Heart left ventricle (tissue), 16 donors: Measurements from ENCODE around the gene BST2. TPM values are rescaled to one million over a fixed set of nuclear protein-coding genes. Genes with fewer than 3 reads are reported as not detected.

Source experiments
- ATAC-seq, 4 donors: fragments of 200-7000 bp; cut with Tn5 transposase; one replicate each; pipeline ENCODE4 v1.9.1; 2020 to 2022; ENCODE audit warnings: moderate library complexity in 4 of 4, mild to moderate bottlenecking in 3 of 4, moderate number of reproducible peaks in 1 of 4
- DNase-seq, 5 donors: peaks; one replicate each; pipeline ENCODE4 v3.0.0-alpha.2; 2020
- H3K27ac ChIP-seq, 12 donors: fragments of 200-600 bp; sonication (generic) in 4 of 12; one replicate each; pipeline versions ENCODE4 v1.5.0 to v1.8.0; 2016 to 2022; ENCODE audit warnings: mild to moderate bottlenecking in 2 of 12
- H3K27me3 ChIP-seq, 9 donors: fragments of 200-600 bp; sonication (generic) in 2 of 9; one replicate each; pipeline versions ENCODE4 v1.5.1 to v1.8.0; 2016 to 2022; ENCODE audit warnings: mild to moderate bottlenecking in 3 of 9
- H3K36me3 ChIP-seq, 9 donors: fragments of 200-600 bp; sonication (generic) in 2 of 9; one replicate each; pipeline versions ENCODE4 v1.5.0 to v1.8.0; 2018 to 2022; ENCODE audit warnings: mild to moderate bottlenecking in 2 of 9
- H3K4me1 ChIP-seq, 12 donors: fragments of 200-600 bp; sonication (generic) in 4 of 12; one replicate each; pipeline versions ENCODE4 v1.5.0 to v1.8.0; 2016 to 2022; ENCODE audit warnings: mild to moderate bottlenecking in 3 of 12
- H3K4me3 ChIP-seq, 12 donors: fragments of 200-600 bp; sonication (generic) in 4 of 12; one replicate each; pipeline versions ENCODE4 v1.5.0 to v1.8.0; 2017 to 2022; ENCODE audit warnings: mild to moderate bottlenecking in 9 of 12, moderate library complexity in 4 of 12
- H3K9me3 ChIP-seq, 12 donors: fragments of 200-600 bp; sonication (generic) in 4 of 12; one replicate each; pipeline versions ENCODE4 v1.5.0 to v1.8.0; 2016 to 2022; ENCODE audit warnings: mild to moderate bottlenecking in 1 of 12
- CTCF ChIP-seq, 12 donors: fragments of 200-600 bp; sonication (generic) in 4 of 12; IDR thresholded peaks; one replicate each; pipeline versions ENCODE4 v1.5.0 to v1.8.0; 2018 to 2022; ENCODE audit warnings: antibody characterized with exemption in 12 of 12, mild to moderate bottlenecking in 5 of 12
- POLR2A ChIP-seq, 2 donors: fragments of 450-650 bp; IDR thresholded peaks; one replicate each; pipeline ENCODE4 v1.6.1; 2017; ENCODE audit warnings: antibody characterized with exemption in 2 of 2, mild to moderate bottlenecking in 2 of 2, moderate library complexity in 2 of 2
- WGBS, 4 donors: extraction: QIAGEN DNeasy Blood & Tissue Kit in 2 of 4; methylation state at CpG; one replicate each; pipeline versions ENCODE4 v1.1.5 to v1.1.7; 2013 to 2018; 5-methylcytosine and 5-hydroxymethylcytosine counted together
- intact Hi-C, 10 donors: fragments of 100-400 bp; cut with DNase I; formaldehyde crosslinking; loops; one replicate each; pipeline versions ENCODE4 v1.11.1 to v1.14.2; 2022
- polyA plus RNA-seq, 2 donors: library from polyadenylated mRNA; stranded (reverse); fragments of 200-250 nt; gene quantifications; one replicate each; pipeline ENCODE4 v1.2.3, GENCODE V29; 2013
- total RNA-seq, 9 donors: library from RNA; depleted of rRNA in 2 of 9; stranded (reverse); fragments of >200 nt in 2 of 9; fragmentation: NEBNext Ultra II Directional in 3 of 9; extraction: Animal tissue kit (Norgen Biotek cat#: 25700) in 3 of 9; gene quantifications; one replicate each; pipeline versions ENCODE4 v1.1.0 to v1.2.4, GENCODE V29; 2016 to 2023
- donor health status: ischemic (EF 13 %, LVEDD 7.1; RV severe dilation, severe dysfunction).
- donor health status: healthy with polysubstance abuse.
- donor health status: DM: no; HTN: yes; CAD: no.
- donor health status: DM: no; HTN: no; CAD: no.
- donor health status: ischemic (EF 25% LVEDD 6.9; RV normal size, moderate dysfunction).
- donor health status: ischemic (EF 25% LVEDD 5.7; RV mildly dilated, moderate dysfunction).
- donor health status: healthy.
- donor health status: DM: yes; HTN: yes; CAD: no.
- donor health status: ischemic (EF 35%, LVEDD 5.7; RV mildly dilated, moderate dysfunction).
- donor health status: nonischemic (EF 11% LVEDD 7.7; RV severe dilation, severe dysfunction).
- donor health status: DM: yes; HTN: yes; CAD: no.
- donor health status: PGD.
- donor health status: ischemic (EF 29% LVEDD 5.4; RV normal size, mild dysfunction).
- donor health status: nonischemic (EF 23%, LVEDD 6.1; RV moderate dilation, normal function).

Gene BST2
- total and polyA plus RNA-seq, 11 donors, result 28.6 to 116 (median 49.4) TPM

- DNase-seq, result peak in 4 of 5 donors; percentile 41 to 82 (median 70)
- Histone ChIP-seq H3K27ac (no peak overlapping the region), H3K36me3 (peaks cover 0 to 20% (median 2%) of the 10 kb centered on the region in 9 donors), H3K4me1 (peaks cover 2 to 42% (median 15%) of the 10 kb centered on the region in 12 donors), H3K9me3 (peaks cover 0 to under 1% (median 0%) of the 10 kb centered on the region in 12 donors), H3K4me3 (no peak overlapping the region), H3K27me3 (peaks cover 0 to 14% (median 7%) of the 10 kb centered on the region in 9 donors)
- WGBS, 4 donors, result 19 to 40% (median 26%) methylated on average over 19 of the region's 19 CpGs
- ATAC-seq, result peak in 3 of 4 donors; percentile 11 to 52 (median 45)
- intact Hi-C loops, result loop anchor here in 8 of 10 donors (1.0 to 10.0 kb wide), 3 partner anchors 70 to 72 kb away; partner anchors contain the start of gene NXNL1 (in 2 of the 8)
- TF ChIP-seq POLR2A (IDR thresholded peaks at IDR 0.05) (no peak), CTCF (IDR thresholded peaks at IDR 0.05) (peak; percentile 33 to 79 (median 62))
These were observed 10.5 kb downstream of the BST2 start for GRCh38 chr19:17394891-17395415.

- TF ChIP-seq POLR2A (IDR thresholded peaks at IDR 0.05) (no peak), CTCF (IDR thresholded peaks at IDR 0.05) (no peak)
- Histone ChIP-seq H3K27me3 (peaks cover 0 to 16% (median 7%) of the 10 kb centered on the region in 9 donors), H3K9me3 (peaks cover 0 to 11% (median 2%) of the 10 kb centered on the region in 12 donors), H3K4me1 (peaks cover 2 to 44% (median 15%) of the 10 kb centered on the region in 12 donors), H3K36me3 (peaks cover 0 to 16% (median 0%) of the 10 kb centered on the region in 9 donors), H3K4me3 (no peak within 1 kb of the TSS), H3K27ac (no peak within 1 kb of the TSS)
- ATAC-seq (no peak), DNase-seq (peak in 1 of 5 donors; percentile 64)
- intact Hi-C loops, result loop anchor here in 6 of 10 donors (5.0 to 10.0 kb wide), 2 partner anchors 71 to 73 kb away; partner anchors contain the start of gene NXNL1 (in 2 of the 6)
- WGBS, 4 donors, result 25 to 41% (median 29%) methylated on average over 5 to 41 of the region's 41 CpGs
These were observed 11.5 kb downstream of the BST2 start, which contains the start of gene CCDC194 for GRCh38 chr19:17393914-17394313. CCDC194 (minus strand) TSS chr19:17394196; CDS start chr19:17394158, 38 bp downstream.

- Histone ChIP-seq H3K4me1 (peaks cover 2 to 44% (median 15%) of the 10 kb centered on the region in 12 donors), H3K36me3 (peaks cover 0 to 9% (median 0%) of the 10 kb centered on the region in 9 donors), H3K4me3 (no peak overlapping the region), H3K9me3 (peaks cover 0 to 15% (median 2%) of the 10 kb centered on the region in 12 donors), H3K27me3 (peaks cover 0 to 16% (median 7%) of the 10 kb centered on the region in 9 donors), H3K27ac (no peak overlapping the region)
- 42 to 52% (median 46%) methylated on average over 2 of the region's 2 CpGs for WGBS, 4 donors
- intact Hi-C loops, result loop anchor here in 6 of 10 donors (5.0 to 10.0 kb wide), 2 partner anchors 72 to 74 kb away; partner anchors contain the start of gene NXNL1 (in 2 of the 6)
- TF ChIP-seq CTCF (IDR thresholded peaks at IDR 0.05) (no peak), POLR2A (IDR thresholded peaks at IDR 0.05) (no peak)
- no peak for ATAC-seq
- DNase-seq, result no peak
These were observed 12.4 kb downstream of the BST2 start for GRCh38 chr19:17393002-17393401.
